HL-60 (cell line): ENCODE data around the gene PNMA6F.

Source experiments
- DNase-seq, 2 experiments: peaks; one replicate each; pipeline ENCODE4 v3.0.0-alpha.2; 2010 to 2020; ENCODE audit warnings: low read depth in 1 of 2, low spot score in 1 of 2
- H3K27ac ChIP-seq: fragments of 250-450 bp; sonication (Bioruptor Pico); replicated peaks from 2 replicates; pipeline ENCODE4 v1.5.1; 2020; ENCODE audit warnings: mild to moderate bottlenecking, moderate library complexity
- H3K27me3 ChIP-seq: fragments of 250-450 bp; sonication (Bioruptor Pico); 2 replicates; pipeline ENCODE4 v1.5.1; 2021; ENCODE audit warnings: mild to moderate bottlenecking, moderate library complexity; ENCODE audit not compliant: insufficient read depth, poor library complexity, severe bottlenecking
- H3K4me3 ChIP-seq: replicated peaks from 2 replicates; pipeline ENCODE4 v1.5.1; 2011; ENCODE audit warnings: mild to moderate bottlenecking, control low read depth, low read length; ENCODE audit not compliant: insufficient read depth
- GABPA ChIP-seq: IDR thresholded peaks from 2 replicates; pipeline ENCODE4 v1.6.1; 2012; ENCODE audit warnings: low read depth
- POLR2AphosphoS5 ChIP-seq: IDR thresholded peaks from 2 replicates; pipeline ENCODE4 v1.6.1; 2012; ENCODE audit warnings: low read depth
- SPI1 ChIP-seq: IDR thresholded peaks from 2 replicates; pipeline ENCODE4 v1.6.1; 2012; ENCODE audit warnings: low read depth, mild to moderate bottlenecking, borderline replicate concordance
- TF ChIP-seq, protein P1 (sequence below): IDR thresholded peaks from 2 replicates; pipeline ENCODE4 v1.6.1; 2012; ENCODE audit warnings: low read depth; ENCODE audit not compliant: insufficient replicate concordance
- TF ChIP-seq, protein P2 (sequence below): IDR thresholded peaks from one replicate; pipeline ENCODE4 v1.5.1; 2011; ENCODE audit warnings: low read length, control low read depth, inconsistent platforms; ENCODE audit not compliant: insufficient read depth

Gene PNMA6F

DNA sequence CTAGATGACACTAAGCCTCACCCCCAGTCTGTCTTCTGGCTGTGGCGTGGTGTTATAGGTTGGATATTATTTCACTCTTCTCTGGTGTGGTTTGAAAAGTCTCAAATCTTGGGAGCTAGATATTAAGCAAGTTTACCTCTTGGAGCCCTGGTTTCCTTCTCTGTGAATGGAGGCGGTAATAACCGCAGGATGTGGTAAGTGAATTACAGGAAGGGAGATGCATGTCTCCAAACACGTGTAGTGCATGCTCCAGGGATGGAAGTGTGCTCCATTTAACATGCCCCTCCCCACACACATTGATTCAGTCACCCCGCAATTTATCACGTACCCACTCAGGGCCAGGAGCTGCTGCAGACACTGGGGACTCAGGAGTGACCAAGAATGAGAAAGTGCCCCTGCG, 17.3 kb upstream of the PNMA6F start:
- Histone ChIP-seq H3K27me3 (no peaks in the 10 kb centered on the region), H3K27ac (no peak overlapping the region), H3K4me3 (no peak overlapping the region)
- TF ChIP-seq, protein P1, sequence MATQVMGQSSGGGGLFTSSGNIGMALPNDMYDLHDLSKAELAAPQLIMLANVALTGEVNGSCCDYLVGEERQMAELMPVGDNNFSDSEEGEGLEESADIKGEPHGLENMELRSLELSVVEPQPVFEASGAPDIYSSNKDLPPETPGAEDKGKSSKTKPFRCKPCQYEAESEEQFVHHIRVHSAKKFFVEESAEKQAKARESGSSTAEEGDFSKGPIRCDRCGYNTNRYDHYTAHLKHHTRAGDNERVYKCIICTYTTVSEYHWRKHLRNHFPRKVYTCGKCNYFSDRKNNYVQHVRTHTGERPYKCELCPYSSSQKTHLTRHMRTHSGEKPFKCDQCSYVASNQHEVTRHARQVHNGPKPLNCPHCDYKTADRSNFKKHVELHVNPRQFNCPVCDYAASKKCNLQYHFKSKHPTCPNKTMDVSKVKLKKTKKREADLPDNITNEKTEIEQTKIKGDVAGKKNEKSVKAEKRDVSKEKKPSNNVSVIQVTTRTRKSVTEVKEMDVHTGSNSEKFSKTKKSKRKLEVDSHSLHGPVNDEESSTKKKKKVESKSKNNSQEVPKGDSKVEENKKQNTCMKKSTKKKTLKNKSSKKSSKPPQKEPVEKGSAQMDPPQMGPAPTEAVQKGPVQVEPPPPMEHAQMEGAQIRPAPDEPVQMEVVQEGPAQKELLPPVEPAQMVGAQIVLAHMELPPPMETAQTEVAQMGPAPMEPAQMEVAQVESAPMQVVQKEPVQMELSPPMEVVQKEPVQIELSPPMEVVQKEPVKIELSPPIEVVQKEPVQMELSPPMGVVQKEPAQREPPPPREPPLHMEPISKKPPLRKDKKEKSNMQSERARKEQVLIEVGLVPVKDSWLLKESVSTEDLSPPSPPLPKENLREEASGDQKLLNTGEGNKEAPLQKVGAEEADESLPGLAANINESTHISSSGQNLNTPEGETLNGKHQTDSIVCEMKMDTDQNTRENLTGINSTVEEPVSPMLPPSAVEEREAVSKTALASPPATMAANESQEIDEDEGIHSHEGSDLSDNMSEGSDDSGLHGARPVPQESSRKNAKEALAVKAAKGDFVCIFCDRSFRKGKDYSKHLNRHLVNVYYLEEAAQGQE, result no peak
- TF ChIP-seq POLR2AphosphoS5 (no peak), SPI1 (no peak), GABPA (no peak)
- TF ChIP-seq, protein P2, sequence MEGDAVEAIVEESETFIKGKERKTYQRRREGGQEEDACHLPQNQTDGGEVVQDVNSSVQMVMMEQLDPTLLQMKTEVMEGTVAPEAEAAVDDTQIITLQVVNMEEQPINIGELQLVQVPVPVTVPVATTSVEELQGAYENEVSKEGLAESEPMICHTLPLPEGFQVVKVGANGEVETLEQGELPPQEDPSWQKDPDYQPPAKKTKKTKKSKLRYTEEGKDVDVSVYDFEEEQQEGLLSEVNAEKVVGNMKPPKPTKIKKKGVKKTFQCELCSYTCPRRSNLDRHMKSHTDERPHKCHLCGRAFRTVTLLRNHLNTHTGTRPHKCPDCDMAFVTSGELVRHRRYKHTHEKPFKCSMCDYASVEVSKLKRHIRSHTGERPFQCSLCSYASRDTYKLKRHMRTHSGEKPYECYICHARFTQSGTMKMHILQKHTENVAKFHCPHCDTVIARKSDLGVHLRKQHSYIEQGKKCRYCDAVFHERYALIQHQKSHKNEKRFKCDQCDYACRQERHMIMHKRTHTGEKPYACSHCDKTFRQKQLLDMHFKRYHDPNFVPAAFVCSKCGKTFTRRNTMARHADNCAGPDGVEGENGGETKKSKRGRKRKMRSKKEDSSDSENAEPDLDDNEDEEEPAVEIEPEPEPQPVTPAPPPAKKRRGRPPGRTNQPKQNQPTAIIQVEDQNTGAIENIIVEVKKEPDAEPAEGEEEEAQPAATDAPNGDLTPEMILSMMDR, result no peak
- peak; percentile 15 to 25 for DNase-seq

DNA sequence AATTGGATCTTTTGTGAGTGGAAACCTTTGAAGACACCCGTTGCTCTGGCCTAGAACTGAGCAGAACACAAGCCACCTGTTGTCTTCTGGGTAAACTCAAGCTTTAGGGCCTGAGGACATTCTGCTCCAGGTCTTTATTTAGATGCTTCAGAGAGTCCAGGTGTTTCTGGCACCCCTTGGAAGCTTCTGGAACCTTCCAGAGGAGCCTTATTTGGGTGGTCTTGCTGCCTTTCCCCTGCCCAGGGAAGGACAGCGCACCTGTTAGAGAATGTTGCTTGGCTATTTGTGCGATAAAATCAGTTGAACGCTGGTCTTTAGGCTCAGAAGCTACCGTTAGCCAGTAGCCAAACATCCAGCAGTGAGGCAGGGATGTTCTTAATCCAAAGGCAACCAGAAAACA, 15.4 kb upstream of the PNMA6F start:
- H3K4me3 ChIP-seq, result no peak overlapping the region

DNA sequence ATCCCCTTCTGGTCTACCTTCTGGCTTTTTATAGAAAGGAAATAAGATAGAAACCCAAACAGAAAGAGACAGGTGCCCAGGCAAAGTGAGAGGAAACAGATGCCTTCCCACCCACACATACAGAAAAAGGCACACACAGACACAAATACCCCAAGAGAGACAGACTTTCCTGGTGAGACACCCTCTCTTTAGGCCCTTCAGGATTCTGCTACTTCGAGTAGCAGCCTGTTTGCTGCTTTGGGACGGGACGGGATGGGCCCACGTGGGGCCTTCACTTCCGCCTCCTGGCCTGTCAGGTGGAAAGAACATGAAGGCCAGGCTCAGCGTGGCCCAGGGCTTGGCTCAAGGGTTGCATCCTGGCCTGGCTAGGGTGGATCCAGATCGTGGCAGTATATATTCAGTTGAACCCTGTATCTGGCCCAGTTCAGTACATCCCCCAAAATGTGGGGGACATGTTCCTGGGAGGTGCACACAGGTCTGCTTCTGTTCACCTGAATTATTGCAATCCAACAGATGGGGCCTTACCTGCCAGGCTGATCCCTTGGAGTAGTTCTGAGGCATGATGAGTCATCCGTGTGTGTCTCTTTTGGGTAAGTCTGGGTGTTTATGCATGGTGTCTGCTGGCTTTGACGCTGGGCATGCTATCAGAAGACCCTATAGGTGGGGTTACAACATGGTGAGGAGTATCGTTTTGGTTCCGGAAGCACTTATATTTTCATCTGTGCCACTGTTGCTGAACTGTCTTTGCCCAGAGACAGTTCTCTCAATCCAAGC, 14.7 kb upstream of the PNMA6F start:
- DNase-seq, result no peak
- no peaks in the 10 kb centered on the region for H3K27me3 ChIP-seq
- no peak overlapping the region for H3K4me3 ChIP-seq
- H3K27ac ChIP-seq, result no peak overlapping the region
- TF ChIP-seq POLR2AphosphoS5 (no peak), GABPA (no peak), SPI1 (no peak)
- TF ChIP-seq, protein P2, result no peak
- TF ChIP-seq, protein P1, result no peak

More for the DNA sequence above, 15.4 kb upstream of the PNMA6F start:
- no peak for DNase-seq
- no peak for TF ChIP-seq GABPA
- no peak for TF ChIP-seq SPI1
- TF ChIP-seq POLR2AphosphoS5, result no peak
- TF ChIP-seq, protein P2, result no peak
- TF ChIP-seq, protein P1, result no peak
- H3K27ac ChIP-seq, result no peak overlapping the region
- H3K27me3 ChIP-seq, result no peaks in the 10 kb centered on the region
